ENCODE data around the gene GPR183. TPM values are rescaled to one million over a fixed set of nuclear protein-coding genes. Genes with fewer than 3 reads are reported as not detected.

Gene GPR183
- total RNA-seq, 4 donors from 2014 or later: 2.3 to 13.7 (median 9.1) TPM

DNA sequence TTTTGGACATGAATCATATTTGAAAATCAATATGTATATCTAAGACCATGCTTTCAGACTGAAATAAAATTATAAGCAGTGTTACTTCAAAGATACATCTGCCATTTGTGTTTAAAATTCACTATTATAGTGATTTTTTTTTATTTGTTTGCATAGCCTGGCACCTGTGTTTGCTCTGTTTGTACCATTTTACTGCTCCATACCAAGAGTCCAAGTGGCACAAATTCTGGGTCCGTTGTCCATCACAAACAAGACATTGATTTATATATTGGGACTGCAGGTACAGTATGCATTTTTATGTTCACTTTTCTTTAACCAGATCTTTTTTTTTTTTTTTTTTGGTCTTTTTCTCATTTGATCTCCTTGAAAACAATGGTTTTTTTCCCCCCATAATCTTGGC is 6.7 kb upstream of the GPR183 start:
- TF ChIP-seq POLR2A (IDR thresholded peaks at IDR 0.05) (no peak), CTCF (IDR thresholded peaks at IDR 0.05) (no peak)
- no peak for DNase-seq (ENCODE audit: low spot score in 2 of 2)
- WGBS, 2 donors: 81 to 92% methylated on average over 1 of the region's 1 CpG
- H3K4me3 ChIP-seq (ENCODE audit: low read depth, poor library complexity, severe bottlenecking): no peak overlapping the region
- intact Hi-C loops (cut with DNase I; ENCODE audit: low total_unique reads): no loop called here

GRCh38 chr13:99313501-99313900 is 6.3 kb upstream of the GPR183 start:
- no peak for DNase-seq (ENCODE audit: low spot score in 2 of 2)
- intact Hi-C loops (cut with DNase I; ENCODE audit: low total_unique reads): no loop called here
- 62 to 77% methylated on average over 3 of the region's 3 CpGs for WGBS, 2 donors
- no peak overlapping the region for H3K4me3 ChIP-seq (ENCODE audit: low read depth, poor library complexity, severe bottlenecking)
- TF ChIP-seq POLR2A (IDR thresholded peaks at IDR 0.05) (no peak), CTCF (IDR thresholded peaks at IDR 0.05) (no peak)

DNA sequence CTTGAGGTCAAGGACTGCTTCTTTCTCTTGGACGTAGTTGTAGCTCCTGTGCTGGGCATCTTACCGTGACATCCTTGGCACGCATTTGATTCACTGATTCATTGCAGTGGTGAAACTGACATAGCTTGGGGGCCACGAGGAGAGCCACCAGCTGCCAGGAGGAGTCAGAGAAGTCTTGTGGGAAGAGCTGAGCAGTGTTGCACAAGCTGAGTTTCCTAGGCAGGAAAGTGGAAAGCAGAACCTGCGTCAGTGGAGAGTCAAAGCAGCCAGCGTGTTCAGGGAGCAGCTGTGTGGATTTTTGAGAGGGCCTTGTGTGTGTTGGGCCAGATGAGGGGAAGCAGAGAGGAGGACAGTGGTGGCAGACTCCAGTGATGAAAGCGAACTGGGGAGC is 5.3 kb upstream of the GPR183 start:
- 52 to 68% methylated on average over 7 of the region's 7 CpGs for WGBS, 2 donors
- TF ChIP-seq POLR2A (IDR thresholded peaks at IDR 0.05): no peak
- no peak for TF ChIP-seq CTCF (IDR thresholded peaks at IDR 0.05)
- intact Hi-C loops (cut with DNase I; ENCODE audit: low total_unique reads): no loop called here
- DNase-seq (ENCODE audit: low spot score in 2 of 2): peak; percentile 89 to 95
- no peak overlapping the region for H3K4me3 ChIP-seq (ENCODE audit: low read depth, poor library complexity, severe bottlenecking)

DNA sequence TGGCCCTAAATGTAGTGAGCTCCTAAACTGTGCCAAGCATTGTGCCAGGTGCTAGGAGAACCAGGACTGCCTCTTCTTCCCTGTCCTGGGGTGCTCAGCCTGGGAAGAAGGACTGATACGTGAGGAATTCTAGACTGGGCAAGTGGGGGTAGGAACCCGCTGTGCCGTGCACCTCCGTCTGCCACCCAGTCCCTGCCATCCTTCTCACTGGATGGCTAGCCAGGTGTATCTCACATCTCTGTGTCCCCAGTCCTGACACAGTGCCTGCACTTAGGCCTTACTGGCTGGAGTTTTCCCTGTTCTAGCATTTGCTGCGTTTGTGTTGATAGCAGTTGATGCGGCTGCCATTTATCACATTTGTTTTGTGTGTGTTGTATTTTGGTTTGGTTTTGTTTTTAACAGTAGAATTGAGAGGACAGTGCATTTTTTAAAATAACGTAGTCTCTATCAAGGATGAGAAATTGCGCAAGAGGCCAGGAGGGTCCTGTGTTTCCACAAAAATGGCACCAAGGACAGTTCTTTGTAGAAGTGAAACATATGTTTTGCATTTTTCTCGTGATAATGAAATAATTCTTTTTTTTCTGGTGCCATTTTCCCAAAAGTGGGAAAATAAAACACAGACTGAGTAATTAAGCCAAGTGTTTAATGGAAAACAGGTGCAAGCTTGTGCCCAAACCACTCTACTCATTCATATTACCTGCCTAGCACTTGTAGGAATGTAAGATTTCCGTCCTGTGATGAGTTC is 4.7 kb upstream of the GPR183 start:
- 76 to 80% methylated on average over 10 of the region's 10 CpGs for WGBS, 2 donors
- intact Hi-C loops (cut with DNase I; ENCODE audit: low total_unique reads): no loop called here
- no peak overlapping the region for H3K4me3 ChIP-seq (ENCODE audit: low read depth, poor library complexity, severe bottlenecking)
- no peak for TF ChIP-seq CTCF (IDR thresholded peaks at IDR 0.05)
- no peak for TF ChIP-seq POLR2A (IDR thresholded peaks at IDR 0.05)
- no peak for DNase-seq (ENCODE audit: low spot score in 2 of 2)

DNA sequence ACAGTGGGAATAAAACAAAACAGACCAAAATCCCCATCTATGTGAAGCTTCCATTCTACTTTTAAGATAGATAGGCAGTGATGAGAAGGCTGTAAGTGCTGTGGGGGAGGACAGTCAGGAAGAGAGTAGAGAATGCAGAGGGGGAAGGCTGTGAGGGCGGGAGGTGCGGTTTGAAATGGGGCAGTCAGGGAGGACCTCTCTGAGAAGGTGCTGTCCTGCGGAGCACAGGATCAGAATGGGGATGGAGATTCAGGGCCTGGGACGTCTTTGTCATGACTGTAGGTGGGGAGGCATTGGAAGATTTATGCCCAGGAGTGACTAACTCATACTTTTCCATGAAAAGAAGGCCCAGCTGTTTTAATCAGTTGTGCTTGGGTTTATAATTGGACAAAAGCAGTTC is 3.9 kb upstream of the GPR183 start:
- intact Hi-C loops (cut with DNase I; ENCODE audit: low total_unique reads): no loop called here
- WGBS, 2 donors: 81 to 87% methylated on average over 4 of the region's 4 CpGs
- DNase-seq (ENCODE audit: low spot score in 2 of 2): no peak
- TF ChIP-seq POLR2A (IDR thresholded peaks at IDR 0.05) (no peak), CTCF (IDR thresholded peaks at IDR 0.05) (no peak)
- no peak overlapping the region for H3K4me3 ChIP-seq (ENCODE audit: low read depth, poor library complexity, severe bottlenecking)
